Activated naive CD4-positive, alpha-beta T cell (primary cell): ENCODE results near the gene SPC24.

Source experiments
- DNase-seq, 4 experiments: peaks; one replicate each; lab custom pipeline; 2025; lab: John Stamatoyannopoulos, UW

Gene SPC24

DNA sequence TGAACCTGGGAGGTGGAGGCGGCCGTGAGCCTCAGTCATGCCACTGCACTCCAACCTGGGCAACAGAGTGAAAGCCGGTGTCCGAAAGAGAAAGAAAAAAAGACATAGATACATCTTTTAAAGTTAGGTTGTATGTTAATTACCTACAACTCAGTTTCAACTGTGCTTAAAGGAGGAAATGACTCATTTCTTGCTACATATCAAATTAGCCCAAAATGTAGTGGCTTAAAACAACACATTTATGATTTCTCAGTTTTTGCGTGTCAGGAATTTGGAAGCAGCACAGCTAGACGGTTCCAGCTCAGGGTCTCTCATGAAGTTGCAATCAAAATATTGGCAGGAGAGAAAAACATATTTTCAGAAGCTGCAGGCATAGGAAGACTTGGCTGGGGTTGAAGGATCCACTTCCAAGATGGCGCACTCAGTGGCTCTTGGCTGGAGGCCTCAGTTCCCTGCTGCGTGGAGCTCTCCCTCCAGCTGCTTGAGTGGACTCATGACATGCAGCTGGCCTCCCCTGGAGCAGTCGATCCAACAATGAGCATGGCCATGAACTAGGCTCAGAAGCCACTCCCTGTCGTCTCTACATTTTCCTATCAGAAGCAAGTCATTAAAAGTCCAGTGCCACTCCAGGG, 59.3 kb downstream of the SPC24 start:
- no peak for DNase-seq
